ENCODE data around the gene OXA1L.
"Not testable (repeated sequence)": the region's sequence is repeated elsewhere in the genome, so short reads cannot be mapped to it uniquely, and the experiment has no call there.

Gene OXA1L

DNA sequence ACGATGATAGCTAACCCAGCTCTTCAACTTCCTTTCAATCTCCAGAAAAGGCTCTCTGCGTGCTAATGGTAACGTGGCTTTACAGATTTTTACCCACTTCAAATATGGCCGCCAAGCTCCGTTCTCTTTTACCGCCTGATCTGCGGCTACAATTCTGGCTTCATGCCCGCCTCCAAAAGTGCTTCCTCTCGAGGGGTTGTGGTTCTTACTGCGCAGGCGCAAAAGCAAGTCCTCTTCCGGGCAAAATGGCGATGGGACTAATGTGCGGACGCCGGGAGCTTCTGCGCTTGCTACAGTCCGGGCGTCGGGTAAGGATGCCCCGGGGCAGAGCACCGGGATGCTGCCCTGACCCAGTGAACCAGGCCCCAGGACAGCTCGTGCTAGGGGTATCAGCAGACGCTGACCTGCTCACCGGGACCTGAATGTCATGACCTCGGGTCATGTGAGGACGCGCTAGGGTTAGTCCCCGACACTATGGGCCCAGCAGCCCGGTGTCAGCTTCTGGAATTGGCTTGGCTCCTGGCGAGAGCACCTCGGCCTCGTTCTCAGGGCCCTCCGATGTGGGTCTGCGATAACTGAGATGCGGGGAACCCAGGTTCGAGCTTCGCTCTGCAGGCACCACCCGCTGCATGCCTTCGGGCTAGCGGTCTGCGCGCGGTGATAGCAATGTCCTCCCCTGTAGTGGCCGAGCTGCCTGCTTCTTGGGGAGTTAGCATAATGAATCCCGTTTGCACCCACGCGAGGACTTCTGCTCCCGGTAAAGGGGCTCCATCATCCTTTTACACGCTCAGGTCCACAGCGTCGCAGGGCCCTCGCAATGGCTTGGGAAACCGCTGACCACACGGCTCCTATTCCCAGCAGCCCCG is at the start of gene OXA1L:
TSS of gene OXA1L (plus strand) at position 232 of the 866 bp plus-strand sequence. CDS start at position 246, 14 bp downstream.
- peak; percentile 95 to 97 for DNase-seq

DNA sequence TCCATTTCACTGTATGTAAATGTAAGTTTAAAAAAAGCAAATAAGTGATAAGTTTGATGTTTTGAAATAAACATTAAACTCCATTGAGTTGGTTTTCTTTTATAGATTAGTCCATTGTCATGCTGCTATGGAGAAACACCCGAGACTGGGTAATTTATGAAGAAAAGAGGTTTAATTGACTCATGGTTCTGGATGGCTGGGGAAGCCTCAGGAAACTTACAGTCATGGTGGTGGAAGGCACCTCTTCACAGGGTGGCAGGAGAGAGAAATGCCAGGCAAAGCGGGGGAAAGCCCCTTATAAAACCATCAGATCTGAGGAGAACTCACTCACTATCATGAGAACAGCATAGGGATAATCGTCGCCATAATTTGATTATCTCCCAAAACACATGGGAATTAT is 48.4 kb upstream of the OXA1L start:
- DNase-seq = no peak

DNA sequence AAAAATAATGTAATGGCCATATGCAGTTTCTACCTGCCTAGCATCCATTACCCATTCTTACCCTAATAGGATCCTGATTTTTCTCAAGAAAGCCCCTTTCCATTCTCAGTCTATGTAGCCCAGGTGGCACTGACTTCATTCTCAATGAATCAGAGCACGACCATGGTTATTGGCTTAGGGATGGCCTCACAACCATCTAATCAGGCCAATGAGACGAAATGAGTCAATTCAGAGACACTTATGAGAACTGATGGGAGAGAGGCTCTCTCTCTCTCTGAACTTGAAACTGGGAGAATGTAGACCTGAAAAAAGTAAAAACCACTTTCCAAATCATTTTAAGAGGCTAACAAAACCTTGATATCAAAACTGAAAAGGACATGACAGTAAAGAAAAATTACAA is 45.3 kb upstream of the OXA1L start:
- DNase-seq = no peak

DNA sequence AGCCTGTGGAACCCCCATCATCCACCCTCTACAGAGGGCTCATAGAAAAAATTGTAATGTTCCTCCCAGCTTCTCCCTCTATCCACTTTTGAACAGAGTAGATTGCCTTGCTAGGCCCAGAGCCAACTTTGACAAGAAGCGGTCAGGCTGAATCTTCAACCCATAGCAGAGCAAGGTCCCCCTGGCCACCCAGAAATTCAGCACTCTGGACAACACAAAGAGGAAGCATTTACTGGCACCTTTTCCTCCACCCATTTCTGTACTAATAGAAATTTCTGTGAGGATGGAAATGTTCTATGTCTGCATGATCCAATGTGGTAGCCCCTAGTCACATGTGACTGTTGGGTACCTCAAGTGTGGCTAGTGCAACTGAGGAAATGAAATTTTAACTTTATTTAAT is 42.7 kb upstream of the OXA1L start:
- no peak for DNase-seq

DNA sequence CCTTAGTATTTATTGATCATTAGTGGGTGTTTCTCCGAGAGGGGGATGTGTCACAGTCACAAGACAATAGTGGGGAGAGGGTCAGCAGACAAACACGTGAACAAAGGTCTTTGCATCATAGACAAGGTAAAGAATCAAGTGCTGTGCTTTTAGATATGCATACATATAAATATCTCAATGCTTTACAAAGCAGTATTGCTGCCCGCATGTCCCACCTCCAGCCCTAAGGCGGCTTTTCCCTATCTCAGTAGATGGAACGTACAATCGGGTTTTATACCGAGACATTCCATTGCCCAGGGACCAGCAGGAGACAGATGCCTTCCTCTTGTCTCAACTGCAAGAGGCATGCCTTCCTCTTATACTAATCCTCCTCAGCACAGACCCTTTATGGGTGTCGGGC is 41.6 kb upstream of the OXA1L start:
- DNase-seq = not testable (repeated sequence)

DNA sequence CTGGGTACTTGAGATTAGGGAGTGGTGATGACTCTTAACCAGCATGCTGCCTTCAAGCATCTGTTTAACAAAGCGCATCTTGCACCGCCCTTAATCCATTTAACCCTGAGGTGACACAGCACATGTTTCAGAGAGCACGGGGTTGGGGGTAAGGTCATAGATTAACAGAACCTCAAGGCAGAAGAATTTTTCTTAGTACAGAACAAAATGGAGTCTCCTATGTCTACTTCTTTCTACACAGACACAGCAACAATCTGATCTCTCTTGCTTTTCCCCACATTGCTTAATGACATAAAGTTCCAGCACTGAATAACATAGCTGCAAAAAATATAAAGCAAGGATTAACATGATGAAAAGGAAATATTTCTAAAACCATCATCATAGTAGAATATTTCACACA is 41.1 kb upstream of the OXA1L start:
- not testable (repeated sequence) for DNase-seq

DNA sequence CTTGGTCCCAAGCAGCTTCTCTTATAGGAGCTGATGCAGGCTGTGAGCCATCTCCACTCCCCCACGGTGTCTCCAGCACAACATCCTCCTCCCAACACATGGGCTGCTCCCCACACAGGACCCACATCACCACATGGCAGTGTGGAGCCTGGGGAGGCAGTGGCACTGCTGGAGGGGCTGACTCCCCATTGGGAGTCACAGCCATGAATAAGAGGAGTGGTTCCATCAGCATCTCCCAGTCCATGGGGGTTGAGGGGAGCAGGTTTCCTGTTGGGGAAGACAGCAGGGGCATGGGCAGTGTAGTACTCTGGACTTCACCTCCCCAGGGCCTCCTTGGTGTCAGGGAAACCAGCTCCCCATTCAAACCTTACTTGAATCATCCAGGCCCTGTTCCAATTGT is 40.5 kb upstream of the OXA1L start:
- no peak for DNase-seq

DNA sequence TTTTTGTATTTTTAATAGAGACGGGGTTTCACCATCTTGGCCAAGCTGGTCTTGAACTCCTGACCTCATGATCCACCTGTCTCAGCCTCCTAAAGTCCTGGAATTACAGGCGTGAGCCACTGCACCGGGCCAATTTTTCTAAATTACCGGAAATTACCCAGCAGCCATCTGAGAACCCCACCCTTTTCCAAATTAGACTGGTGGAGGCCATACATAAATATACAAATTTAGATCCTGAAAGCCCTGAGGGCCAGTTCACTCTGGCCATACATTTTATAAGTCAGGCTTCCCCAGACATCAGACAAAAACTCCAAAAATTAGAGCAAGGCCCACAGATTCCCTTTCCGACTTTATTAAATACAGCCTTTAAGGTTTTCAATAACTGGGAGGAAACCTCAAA is 34.4 kb upstream of the OXA1L start:
- DNase-seq = not testable (repeated sequence)

DNA sequence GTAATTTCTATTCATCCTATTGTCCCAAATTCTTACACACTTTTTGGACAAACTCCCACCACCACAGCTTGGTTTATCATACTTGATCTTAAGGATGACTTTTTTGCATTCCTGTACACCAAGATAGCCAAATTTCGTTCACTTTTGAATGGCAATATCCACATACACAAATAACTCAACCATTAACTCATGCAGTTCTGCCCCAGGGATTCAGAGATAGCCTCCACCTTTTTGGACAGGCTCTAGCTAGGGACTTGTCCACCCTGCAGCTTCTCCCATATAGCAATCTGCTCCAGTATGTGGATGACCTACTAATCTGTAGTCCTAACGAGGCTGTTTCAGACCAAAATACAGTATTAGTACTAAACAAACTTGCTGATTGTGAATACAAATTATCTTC is 32.7 kb upstream of the OXA1L start:
- DNase-seq = no peak

DNA sequence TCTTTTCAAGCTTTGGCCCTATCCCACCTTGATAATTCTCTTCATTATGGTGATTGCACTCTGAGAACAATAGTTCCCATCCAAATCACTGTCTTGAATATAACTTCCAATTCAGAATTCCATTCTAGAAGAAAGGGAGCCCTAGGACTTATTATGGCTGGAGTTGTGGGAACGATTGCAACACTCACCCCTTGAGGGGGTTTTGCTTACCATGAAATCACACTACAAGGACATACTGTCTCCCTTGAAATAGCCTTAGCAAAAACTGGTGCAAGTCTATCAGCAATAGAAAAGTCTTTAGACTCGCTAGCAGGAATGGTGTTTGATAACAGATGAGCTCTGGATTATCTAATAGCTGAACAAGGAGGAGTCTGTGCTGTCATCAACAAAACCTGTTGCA is 31.4 kb upstream of the OXA1L start:
- DNase-seq = no peak

DNA sequence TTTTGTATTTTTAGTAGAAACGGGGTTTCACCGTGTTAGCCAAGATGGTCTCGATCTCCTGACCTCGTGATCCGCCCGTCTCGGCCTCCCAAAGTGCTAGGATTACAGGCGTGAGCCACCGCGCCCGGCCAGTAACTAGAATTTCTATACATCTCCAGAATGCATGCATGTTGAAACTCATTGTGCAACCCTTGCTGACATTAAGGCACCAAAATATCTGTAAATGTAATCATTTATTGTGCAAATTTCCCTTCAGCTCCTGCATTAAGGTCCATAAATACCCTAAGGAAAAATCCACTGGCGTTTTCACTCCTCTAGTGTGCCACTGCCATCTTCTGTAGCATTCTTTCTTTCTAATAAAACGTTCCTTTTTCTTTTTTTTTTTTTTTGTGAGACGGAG is 30.1 kb upstream of the OXA1L start:
- not testable (repeated sequence) for DNase-seq

DNA sequence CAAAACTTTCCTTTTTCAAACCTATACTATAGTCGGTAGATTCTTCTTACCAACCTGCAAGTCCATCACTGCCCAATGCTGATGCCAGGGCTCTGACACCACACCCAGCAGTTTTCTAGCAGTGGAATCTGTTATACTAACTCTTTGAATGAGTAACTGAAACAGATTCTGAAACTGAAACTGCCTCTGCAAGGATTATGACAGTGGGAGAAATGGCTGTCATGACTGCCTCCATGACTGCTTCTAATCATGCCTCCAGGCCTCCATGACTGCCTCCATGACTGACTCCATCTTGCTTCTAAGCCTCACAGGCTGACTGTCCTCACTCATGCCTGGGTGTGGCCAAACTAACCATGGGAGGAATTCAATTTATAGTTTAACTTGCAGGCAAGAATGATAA is 29.4 kb upstream of the OXA1L start:
- DNase-seq = peak; percentile 12 to 17

DNA sequence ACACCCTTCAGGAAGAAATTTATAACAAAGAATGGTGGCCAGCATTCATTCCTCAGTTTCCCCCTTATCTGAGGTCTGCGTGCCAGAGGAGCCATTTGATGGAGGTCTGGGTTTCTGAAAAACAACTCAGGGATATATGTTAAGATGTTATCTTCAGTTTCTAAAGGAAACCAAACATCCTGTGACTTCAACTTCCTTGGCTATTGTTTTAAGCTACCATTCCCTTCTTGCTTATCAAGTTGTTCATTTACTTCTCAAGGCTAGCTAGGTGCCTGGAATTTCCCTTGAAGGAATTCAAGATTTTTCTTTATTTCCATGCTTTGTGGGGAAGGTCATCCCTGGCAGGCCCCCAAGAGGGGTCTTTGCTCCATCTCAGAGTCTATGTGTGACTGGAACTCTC is 27.1 kb upstream of the OXA1L start:
- DNase-seq = no peak

DNA sequence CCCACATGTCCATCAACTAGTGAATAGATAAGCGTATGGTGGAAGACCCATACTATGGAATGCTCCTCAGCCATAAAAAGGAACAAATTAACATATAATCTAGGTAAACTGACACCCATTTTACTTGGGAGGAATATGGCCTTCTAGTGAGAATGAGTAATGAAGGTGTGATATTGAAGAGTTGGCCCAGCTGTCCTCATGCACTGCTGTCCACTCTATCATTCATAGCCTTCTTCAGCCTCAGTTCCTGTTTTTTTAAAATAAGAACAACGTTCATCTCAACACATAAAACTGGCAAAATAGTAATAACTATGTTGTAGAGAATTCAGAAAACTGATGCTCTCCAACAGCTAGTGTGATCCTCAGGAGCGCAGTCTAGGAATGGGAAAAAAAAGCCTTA is 26.5 kb upstream of the OXA1L start:
- no peak for DNase-seq

DNA sequence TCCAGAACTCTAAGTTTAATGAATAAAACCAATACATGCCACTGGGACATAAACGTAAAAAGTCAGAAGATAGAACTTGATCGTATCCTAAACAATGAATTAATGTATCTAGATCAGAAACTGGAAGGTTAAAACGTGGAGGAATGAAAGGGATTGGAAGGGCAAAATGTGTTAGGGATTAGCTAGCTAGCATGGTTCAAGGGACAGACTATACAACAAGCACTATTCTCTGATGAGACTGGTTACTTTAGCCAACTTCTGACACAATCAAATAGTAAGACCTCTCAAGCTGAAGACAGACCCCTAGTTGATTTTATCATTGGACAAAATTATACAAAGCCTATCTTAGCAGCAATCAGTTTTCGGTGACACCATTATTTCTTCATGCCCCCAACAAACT is 18.7 kb upstream of the OXA1L start:
- no peak for DNase-seq

DNA sequence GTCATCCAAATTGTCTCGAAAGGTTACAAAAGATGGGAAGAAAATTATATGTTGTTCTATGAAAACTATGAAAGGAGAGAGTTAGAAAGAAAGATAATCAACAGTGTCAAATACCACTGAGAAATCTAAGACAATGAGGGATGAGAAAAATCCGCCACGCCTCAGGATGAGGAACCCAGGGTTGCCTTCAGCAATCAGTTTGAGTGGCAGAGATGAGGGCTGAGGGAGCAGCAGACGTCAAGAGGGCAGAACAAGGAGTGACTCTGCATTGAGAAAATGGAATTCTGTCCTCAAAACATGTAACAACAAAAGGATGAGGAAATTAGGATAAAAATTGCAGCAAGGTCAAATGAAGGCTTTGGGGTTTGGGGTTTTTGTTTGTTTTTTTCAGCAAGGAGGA is 18.3 kb upstream of the OXA1L start:
- peak; percentile 17 to 23 for DNase-seq

DNA sequence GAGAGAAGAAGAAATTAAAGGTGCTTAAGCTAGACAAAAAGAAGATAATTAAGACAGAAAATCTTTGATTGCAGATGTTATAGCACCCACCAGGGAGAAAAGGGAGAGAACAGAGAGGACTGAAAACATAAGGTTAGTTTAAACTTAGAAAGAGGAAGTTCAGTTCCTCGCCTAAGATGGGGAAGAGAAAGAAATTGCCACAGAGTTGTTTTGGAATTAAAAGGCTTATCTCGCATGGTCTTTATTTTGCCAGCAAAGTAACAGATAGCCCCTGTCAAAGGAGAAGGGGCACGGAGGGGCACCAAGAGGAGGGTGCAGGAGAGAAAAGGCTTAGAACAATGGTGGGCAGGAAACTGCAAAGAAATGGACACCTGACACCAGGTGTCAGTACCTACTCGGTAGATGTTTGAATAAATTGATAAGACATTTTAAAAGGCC is 17.8 kb upstream of the OXA1L start:
- DNase-seq = peak; percentile 40 to 46

DNA sequence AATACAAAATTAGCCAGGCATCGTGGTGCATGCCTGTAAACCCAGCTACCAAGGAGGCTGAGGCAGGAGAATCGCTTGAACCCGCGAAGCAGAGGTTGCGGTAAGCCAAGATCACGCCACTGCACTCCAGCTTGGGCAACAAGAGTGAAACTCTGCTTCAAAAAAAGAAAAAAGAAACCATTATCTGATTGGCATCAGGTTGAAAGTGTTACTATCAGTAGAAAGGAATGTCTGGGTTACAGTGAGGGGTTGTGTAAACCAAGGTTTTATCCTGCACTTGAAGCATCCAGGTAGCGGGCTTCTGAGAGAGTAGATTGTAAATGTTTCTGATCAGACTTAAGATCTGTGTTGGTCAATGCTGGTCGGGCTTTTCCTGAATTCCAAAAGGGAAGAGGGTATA is 14.1 kb upstream of the OXA1L start:
- DNase-seq = no peak

DNA sequence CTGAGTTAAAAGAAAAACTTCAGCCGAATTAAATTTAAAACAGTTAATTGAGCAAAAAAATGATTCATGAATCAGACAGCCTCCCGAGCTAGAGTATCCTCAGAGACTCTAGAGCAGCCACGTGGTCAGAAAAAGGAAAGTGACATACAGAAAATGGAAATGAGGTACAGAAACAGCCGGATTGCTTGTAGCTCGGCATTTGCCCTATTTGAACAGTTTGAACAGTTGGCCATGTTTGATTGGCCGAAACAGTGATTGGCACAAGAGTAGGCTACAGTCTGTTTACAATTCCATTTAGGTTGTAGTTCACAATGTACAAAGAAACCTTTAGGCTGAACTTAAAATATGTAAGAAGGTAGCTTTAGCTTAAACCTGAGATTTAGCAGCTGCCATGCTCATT is 12.9 kb upstream of the OXA1L start:
- peak; percentile 55 to 68 for DNase-seq

DNA sequence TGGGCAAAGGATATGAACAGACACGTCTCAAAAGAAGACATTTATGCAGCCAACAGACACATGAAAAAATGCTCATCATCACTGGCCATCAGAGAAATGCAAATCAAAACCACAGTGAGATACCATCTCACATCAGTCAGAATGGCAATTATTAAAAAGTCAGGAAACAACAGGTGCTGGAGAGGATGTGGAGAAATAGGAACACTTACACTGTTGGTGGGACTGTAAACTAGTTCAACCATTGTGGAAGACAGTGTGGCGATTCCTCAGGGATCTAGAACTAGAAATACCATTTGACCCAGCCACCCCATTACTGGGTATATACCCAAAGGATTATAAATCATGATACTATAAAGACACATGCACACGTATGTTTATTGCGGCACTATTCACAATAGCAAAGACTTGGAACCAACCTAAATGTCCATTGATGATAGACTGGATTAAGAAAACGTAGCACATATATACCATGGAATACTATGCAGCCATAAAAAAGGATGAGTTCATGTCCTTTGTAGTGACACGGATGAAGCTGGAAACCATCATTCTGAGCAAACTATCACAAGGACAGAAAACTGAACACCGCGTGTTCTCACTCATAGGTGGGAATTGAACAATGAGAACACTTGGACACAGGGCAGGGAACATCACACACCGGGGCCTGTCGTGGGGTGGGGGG is 8.4 kb upstream of the OXA1L start:
- DNase-seq = not testable (repeated sequence)

DNA sequence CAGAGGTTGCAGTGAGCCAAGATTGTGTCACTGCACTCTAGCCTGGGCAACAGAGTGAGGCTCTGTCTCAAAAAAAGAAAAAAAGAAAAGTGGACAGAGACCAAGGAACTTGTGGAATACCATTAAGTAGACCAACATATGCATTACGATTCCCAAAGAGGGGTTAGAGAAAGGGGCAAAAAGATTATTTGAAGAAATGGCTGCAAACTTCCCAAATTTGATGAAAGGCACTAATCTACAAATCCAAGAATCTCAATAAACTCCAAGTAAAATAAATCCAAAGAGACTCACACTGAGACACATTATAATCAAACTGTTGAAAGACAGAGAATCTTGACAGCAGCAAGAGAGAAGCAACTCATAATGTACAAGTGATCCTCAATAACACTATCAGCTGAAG is 4.8 kb upstream of the OXA1L start:
- no peak for DNase-seq

DNA sequence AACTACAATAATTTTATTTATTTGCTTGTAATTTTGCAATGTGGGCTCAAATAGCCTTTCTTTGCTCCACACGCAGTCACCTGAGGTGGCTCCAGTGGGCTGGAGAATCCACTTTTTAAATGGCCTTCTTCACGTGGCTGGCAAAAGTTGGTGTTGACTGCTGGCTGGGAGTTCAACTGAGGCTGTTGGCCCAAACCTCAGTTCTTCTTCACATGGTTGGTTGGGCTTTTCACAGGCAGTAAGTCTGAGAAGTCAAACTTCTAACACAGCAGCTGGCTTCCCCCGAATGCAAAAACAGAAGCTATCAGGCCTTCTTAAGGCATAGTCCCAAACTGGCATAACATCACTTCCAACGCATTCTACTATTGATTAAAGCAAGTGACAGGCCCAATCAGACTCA is 2.1 kb upstream of the OXA1L start:
- no peak for DNase-seq

DNA sequence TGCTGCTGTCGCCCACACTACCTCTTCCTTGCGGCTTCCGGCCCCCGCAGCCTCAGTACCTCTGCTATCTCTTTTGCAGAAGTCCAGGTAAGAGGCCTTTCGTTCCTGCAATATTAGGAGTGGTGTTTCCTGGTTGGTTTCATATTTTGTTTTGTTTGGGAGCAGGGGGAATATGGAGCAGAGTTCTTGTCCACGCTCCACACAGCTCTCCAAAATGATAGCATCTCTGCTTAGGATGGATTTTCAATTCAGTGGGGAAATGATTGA is 768 bp downstream of the OXA1L start:
- DNase-seq = no peak

DNA sequence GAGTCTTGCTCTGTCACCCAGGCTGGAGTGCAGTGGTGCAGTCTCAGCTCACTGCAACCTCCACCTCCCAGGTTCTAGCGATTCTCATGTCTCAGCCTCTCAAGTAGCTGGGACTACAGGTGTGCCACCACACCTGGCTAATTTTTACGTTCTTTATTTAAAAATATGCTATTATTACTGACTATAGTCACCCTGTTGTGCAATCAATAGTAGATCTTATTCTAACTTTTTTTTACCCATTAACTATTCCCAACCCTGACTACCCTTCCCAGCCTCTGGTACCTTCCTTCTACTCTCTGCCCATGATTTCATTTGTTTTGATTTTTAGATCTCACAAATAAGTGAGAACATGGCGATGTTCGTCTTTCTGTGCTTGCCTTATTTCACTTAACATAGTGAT is 2.5 kb downstream of the OXA1L start:
- no peak for DNase-seq

DNA sequence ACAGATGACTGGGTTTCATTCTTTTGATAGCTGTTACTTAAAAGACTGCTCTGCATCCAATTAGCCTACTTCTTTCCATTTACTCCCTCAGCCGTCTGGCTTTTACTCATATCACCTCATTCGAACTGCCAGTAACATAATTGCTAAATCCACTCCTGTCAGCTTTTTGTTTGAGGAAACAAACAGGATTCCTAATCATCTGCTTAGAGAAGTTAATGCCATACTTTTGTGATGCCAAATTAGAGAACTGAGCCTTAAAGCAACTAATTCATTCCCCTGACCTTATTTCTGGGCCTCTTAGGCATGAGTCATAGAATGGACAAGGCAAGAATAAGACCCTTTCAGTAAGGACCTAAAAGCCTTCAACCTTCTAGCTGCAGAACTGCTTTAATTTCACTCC is 2.9 kb downstream of the OXA1L start:
- DNase-seq = peak; percentile 13 to 17
